Memory B cell (primary cell): ENCODE results near the gene LMBRD1.
"Not testable (repeated sequence)": the region's sequence is repeated elsewhere in the genome, so short reads cannot be mapped to it uniquely, and the experiment has no call there.

ENCODE experiments used
- ATAC-seq: fragments of 150-1000 bp; cut with Tn5 transposase; 2 replicates; pipeline ENCODE4 v1.10.0; 2021; ENCODE audit warnings: low read depth, mild to moderate bottlenecking, moderate library complexity
- DNase-seq, 2 donors: peaks; one replicate each; pipeline ENCODE4 v3.0.0; 2022; ENCODE audit warnings: low spot score in 2 of 2
- H3K27ac Mint-ChIP-seq: one replicate; pipeline ENCODE4 v1.8.0; 2022; ENCODE audit warnings: mild to moderate bottlenecking, moderate library complexity, mixed read lengths
- H3K27me3 Mint-ChIP-seq: one replicate; pipeline ENCODE4 v1.8.0; 2022; ENCODE audit warnings: mixed read lengths
- H3K36me3 Mint-ChIP-seq: one replicate; pipeline ENCODE4 v1.8.0; 2022; ENCODE audit warnings: mild to moderate bottlenecking, mixed read lengths
- H3K4me1 Mint-ChIP-seq: one replicate; pipeline ENCODE4 v1.8.0; 2022; ENCODE audit warnings: mixed read lengths
- H3K4me3 Mint-ChIP-seq: one replicate; pipeline ENCODE4 v1.8.0; 2022; ENCODE audit warnings: mild to moderate bottlenecking, moderate library complexity, mixed read lengths
- H3K9me3 Mint-ChIP-seq: one replicate; pipeline ENCODE4 v1.8.0; 2022; ENCODE audit warnings: mixed read lengths

Gene LMBRD1

DNA sequence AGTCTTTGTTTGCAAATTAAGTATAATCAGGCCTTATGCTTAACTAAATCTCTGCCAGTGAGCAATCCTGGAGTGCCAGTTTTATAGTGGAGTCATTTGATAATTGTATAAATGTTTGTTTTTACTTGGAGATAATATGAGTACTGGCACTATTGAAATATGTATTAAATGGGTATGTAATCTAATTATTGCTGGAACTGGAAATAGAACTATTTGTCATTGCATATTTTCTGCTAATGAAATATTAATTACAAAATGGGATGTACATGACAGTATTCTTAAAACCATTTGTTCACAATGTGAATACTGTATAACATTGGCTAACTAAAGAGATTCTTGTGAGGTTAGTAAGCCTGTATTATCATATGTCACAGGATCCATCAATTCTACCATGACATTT lies 20.5 kb upstream of the LMBRD1 start:
- Mint-ChIP-seq H3K4me3 (no peak overlapping the region), H3K27ac (no peak overlapping the region), H3K27me3 (no peaks in the 10 kb centered on the region), H3K9me3 (no peaks in the 10 kb centered on the region), H3K36me3 (peaks cover 3% of the 10 kb centered on the region), H3K4me1 (peaks cover 37% of the 10 kb centered on the region)
- DNase-seq (no peak), ATAC-seq (no peak)

DNA sequence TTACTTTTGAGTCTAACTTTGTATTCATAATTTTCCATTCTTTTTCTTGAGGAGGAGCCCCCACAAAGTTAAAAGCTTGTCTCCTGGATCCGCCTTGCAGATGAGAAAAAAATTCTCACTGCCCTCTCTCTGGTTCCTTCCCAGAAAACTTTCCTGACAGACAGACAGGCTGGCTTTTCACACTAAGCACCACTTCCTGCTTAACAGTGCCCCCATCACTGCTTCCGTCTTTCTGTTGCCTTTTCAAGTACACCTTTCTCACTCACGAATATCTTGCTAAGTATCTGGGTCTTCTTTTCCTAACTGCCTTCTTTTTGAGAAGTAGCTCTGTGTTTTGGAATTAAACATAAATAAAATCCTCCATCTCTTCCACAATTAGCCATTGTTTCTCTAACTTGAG lies 19.8 kb upstream of the LMBRD1 start:
- Mint-ChIP-seq H3K4me3 (peak overlapping the region; percentile 61), H3K4me1 (peaks cover 43% of the 10 kb centered on the region), H3K9me3 (no peaks in the 10 kb centered on the region), H3K27me3 (no peaks in the 10 kb centered on the region), H3K27ac (peak overlapping the region; percentile 98), H3K36me3 (peaks cover 3% of the 10 kb centered on the region)
- DNase-seq (no peak), ATAC-seq (peak; percentile 57)

DNA sequence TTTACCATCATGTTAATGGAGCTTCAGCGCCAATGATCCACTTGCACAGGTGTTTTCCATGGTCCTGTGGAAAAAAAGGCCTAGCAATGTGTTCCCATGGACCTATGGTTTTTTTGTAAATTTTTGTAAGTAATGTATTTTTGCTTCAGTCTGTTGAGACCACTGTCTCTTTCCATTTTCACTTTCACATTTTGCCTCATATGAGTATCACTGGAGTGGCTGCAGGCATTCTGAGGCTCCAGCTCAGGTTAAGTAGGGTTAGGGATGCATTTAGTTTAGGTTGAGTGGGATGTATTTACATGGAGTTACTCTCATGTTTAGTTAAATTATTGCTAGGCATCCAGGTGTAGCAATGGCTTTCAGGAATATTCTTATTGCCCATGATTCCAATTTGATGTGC lies 19.2 kb upstream of the LMBRD1 start:
- no peaks in the 10 kb centered on the region for H3K27me3 Mint-ChIP-seq
- H3K4me3 Mint-ChIP-seq: peak overlapping the region; percentile 83
- DNase-seq (no peak), ATAC-seq (peak; percentile 57)
- H3K9me3 Mint-ChIP-seq: no peaks in the 10 kb centered on the region
- H3K27ac Mint-ChIP-seq: peak overlapping the region; percentile 98
- H3K4me1 Mint-ChIP-seq: peaks cover 45% of the 10 kb centered on the region
- H3K36me3 Mint-ChIP-seq: peaks cover 3% of the 10 kb centered on the region

DNA sequence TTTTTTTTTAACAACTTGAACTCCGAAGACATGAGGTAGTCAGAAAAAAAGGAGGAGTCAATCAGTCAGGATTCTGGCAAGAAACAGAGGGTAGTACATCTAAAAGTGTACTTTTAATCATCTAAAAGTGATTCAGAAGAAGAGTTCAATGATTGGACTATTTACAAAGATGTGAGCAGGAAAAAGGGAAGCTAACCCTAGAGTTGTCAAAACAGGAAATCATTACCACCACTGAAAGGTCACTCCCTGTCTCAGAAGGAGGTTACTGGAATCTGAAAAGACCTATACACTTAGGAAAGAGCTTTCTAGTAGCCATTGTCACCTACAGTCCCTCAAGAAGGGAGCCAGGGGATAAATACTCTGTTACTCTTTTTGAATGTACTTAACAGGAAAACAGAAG lies 16.7 kb upstream of the LMBRD1 start:
- DNase-seq: no peak
- H3K27me3 Mint-ChIP-seq: no peaks in the 10 kb centered on the region
- H3K36me3 Mint-ChIP-seq: peaks cover 3% of the 10 kb centered on the region
- H3K4me1 Mint-ChIP-seq: peaks cover 52% of the 10 kb centered on the region
- ATAC-seq: peak; percentile 71
- peaks cover 1% of the 10 kb centered on the region for H3K9me3 Mint-ChIP-seq
- peak overlapping the region; percentile 96 for H3K27ac Mint-ChIP-seq
- peak overlapping the region; percentile 65 for H3K4me3 Mint-ChIP-seq

DNA sequence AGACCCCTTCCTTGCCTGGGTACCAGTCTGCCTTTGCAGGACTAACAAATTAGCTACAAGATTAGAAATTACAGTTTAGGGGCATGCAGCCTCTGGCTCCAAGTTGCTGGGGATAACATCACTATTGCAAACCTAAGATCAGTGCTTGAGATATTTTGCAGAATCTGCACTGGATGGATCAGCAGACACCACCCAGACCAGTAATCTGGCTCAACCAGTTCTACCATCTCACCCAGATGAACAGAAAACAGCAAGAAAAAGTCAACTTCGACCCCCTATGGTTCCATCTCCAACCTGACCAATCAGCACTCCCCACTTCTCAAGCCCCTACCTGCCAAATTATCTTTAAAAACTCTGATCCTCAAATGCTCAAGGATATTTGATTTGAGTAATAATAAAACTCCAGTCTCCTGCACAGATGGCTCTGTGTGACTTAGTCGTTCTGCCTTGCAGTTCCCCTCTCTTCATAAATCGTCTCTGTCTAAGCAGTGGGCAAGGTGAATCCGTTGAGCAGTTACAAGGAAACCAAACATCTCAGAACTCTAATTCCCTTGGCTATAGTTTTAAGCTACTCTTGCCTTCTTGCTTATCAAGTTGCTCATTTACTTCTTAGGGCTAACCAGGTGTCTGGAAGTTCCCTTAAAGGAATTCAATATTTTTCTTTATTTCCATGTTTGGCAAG lies 16.1 kb upstream of the LMBRD1 start:
- peaks cover 2% of the 10 kb centered on the region for H3K9me3 Mint-ChIP-seq
- H3K4me3 Mint-ChIP-seq: peak overlapping the region; percentile 65
- no peaks in the 10 kb centered on the region for H3K27me3 Mint-ChIP-seq
- peak; percentile 44 for ATAC-seq
- H3K4me1 Mint-ChIP-seq: peaks cover 55% of the 10 kb centered on the region
- peak overlapping the region; percentile 96 for H3K27ac Mint-ChIP-seq
- no peak for DNase-seq
- peaks cover 5% of the 10 kb centered on the region for H3K36me3 Mint-ChIP-seq

DNA sequence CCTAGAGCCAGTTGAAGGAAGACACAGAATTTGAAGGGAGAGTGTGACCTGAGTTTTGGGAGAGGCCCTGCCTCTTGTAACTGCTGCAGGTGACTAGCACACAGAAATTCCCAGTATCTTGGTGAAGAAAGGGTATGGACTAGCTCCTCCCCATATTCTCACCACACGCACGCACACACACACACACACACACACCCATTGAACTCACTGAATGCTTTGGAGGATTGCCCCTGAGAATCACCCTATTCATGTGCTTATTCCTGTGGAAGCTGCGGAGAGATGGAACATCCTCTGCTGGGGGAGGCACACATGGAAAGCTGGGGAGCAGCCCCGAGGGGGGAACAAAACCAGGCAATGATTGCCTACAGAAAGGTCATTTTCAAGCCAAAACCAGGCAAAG lies 6.2 kb upstream of the LMBRD1 start:
- Mint-ChIP-seq H3K9me3 (no peaks in the 10 kb centered on the region), H3K4me3 (no peak overlapping the region), H3K27ac (no peak overlapping the region), H3K4me1 (peaks cover 2% of the 10 kb centered on the region), H3K27me3 (no peaks in the 10 kb centered on the region), H3K36me3 (no peaks in the 10 kb centered on the region)
- ATAC-seq (no peak), DNase-seq (no peak)

DNA sequence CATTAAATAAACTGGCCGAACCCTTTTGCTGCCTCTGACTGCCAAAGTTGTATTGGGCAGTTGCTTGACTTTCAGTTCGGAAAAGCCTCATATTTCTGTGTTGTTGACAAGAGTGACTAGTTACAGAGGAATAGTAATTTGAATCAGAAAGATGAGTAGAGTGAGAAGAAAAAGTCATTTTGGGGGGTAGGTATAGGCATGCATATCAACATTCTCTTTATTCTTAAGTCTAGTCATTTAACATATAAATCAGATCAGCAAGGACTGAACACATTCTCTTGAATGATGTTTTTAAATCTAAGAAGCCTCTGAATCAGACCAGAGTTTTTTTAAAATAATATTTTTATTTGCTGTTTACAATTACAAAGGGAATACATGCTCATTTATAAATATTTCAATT lies 4.9 kb upstream of the LMBRD1 start:
- Mint-ChIP-seq H3K4me3 (no peak overlapping the region), H3K36me3 (no peaks in the 10 kb centered on the region), H3K9me3 (no peaks in the 10 kb centered on the region), H3K4me1 (peaks cover 12% of the 10 kb centered on the region), H3K27ac (no peak overlapping the region), H3K27me3 (no peaks in the 10 kb centered on the region)
- no peak for ATAC-seq
- no peak for DNase-seq

DNA sequence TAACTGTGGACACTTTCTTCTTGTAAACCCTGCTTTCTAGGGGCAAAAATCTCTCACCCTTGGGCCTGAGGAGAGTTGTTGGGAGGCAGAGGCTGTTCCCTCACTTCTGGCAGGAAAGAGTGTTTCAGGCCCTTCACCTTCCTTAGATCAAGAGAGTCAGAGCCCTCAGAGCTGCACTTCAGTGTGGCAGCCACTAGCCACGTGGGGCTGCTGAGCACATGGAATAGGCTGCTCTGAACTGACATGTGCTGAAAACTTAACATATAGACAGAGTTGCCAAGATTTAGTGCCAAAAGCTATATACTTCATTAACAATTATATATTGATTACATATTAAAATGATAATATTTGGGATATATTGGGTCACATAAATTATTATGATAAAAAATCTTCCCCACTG lies 4.4 kb upstream of the LMBRD1 start:
- no peak for DNase-seq
- no peaks in the 10 kb centered on the region for H3K36me3 Mint-ChIP-seq
- no peak for ATAC-seq
- no peak overlapping the region for H3K27ac Mint-ChIP-seq
- H3K4me1 Mint-ChIP-seq: peaks cover 12% of the 10 kb centered on the region
- H3K4me3 Mint-ChIP-seq: no peak overlapping the region
- no peaks in the 10 kb centered on the region for H3K27me3 Mint-ChIP-seq
- no peaks in the 10 kb centered on the region for H3K9me3 Mint-ChIP-seq

DNA sequence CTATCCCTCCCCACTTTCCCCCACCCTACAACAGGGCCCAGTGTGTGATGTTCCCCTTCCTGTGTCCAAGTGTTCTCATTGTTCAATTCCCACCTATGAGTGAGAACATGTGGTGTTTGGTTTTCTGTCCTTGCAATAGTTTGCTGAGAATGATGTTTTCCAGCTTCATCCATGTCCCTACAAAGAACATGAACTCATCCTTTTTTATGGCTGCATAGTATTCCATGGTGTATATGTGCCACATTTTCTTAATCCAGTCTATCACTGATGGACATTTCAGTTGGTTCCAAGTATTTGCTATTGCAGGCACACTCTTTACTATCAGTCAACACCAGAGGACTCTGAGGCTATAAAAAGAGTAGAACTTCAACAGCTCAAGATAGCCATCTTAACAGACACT lies 2.0 kb upstream of the LMBRD1 start:
- H3K4me3 Mint-ChIP-seq, ATAC-seq, DNase-seq: not testable (repeated sequence)

DNA sequence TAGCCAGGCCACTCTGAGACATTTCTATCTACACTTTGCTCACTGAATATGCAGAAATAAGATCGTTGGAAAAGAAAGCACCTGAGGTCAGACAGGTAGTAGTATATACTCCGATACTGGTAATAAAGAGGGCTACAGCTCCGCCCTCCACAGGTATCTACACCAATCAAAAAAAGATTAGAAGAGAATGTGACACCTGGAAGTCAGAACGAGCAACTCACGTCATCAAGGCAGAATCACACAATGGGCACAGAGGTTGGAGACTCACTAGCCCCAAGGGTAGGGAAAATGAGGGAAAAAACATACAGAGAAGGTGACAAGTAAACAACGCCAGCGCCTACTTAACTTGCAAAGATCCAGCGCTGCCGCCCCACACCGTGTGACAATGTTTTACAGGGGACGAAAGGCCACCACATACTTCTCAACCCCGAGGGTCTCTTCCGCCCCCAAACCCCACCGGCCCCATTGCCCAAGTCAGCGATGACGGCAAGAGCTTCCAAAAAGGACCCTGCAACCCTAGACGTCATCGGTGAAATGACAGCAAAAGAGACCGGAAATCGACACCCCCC lies 653 bp downstream of the LMBRD1 start:
- Mint-ChIP-seq H3K27me3 (no peaks in the 10 kb centered on the region), H3K27ac (peak overlapping the region; percentile 98), H3K36me3 (peaks cover 9% of the 10 kb centered on the region), H3K9me3 (no peaks in the 10 kb centered on the region), H3K4me1 (peaks cover 37% of the 10 kb centered on the region), H3K4me3 (peak overlapping the region; percentile 93)
- peak; percentile 62 for ATAC-seq
- peak in 1 of 2 donors; percentile 63 for DNase-seq

More for the DNA sequence above, 2.0 kb upstream of the LMBRD1 start:
- peaks cover 20% of the 10 kb centered on the region for H3K4me1 Mint-ChIP-seq
- not testable (repeated sequence) for H3K27me3 Mint-ChIP-seq, H3K36me3 Mint-ChIP-seq, H3K27ac Mint-ChIP-seq, H3K9me3 Mint-ChIP-seq

DNA sequence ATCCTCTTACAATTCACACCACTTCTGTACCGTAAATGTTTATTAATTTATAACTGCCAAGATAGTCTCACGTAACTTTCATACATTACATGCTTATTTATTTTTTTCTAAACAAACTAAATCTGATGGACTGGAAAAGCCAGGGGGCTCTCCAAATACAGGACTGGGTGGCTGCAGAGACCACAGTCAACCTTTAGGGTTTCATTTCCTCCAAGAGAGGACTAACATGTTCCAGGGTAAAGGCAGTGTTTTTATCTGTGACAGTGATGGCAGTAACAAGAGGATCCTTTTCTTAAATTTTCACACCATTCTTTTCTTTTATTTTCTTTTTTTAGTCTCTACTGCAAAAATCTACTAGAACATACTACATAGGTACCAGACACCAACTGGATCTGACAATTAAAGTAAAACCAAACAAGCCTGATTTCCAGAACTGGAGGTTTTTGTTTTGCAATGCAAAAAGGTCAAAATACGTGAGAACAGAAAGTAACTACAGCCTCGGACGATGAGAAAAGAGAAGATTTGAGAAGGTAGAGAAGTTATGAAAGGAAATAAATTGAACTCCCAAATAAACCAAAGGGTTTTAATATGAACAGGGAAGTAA lies 1.2 kb downstream of the LMBRD1 start:
- Mint-ChIP-seq H3K9me3 (no peaks in the 10 kb centered on the region), H3K27ac (peak overlapping the region; percentile 98), H3K36me3 (peaks cover 9% of the 10 kb centered on the region), H3K4me3 (peak overlapping the region; percentile 93), H3K4me1 (peaks cover 40% of the 10 kb centered on the region), H3K27me3 (no peaks in the 10 kb centered on the region)
- peak in 1 of 2 donors; percentile 30 for DNase-seq
- peak; percentile 33 for ATAC-seq

DNA sequence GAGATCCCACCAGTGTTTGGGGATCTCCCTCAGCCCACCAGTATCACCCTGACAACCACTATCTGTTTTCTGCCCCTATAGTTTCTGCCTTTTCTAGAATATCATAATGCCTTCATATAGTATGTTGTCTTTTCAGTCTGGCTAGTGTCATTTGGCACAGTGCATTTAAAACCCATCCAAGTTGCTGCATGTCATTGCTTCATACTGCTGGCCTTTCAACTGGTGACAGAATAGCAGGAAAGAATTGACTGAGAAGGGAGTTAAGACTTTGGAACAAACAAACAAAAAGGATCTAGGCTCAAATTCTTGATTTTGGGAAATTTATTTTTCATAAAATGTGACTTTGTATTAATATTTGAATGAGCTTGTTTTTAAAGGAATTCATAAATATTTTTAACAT lies 4.5 kb downstream of the LMBRD1 start:
- Mint-ChIP-seq H3K27me3 (no peaks in the 10 kb centered on the region), H3K36me3 (peaks cover 13% of the 10 kb centered on the region), H3K4me1 (peaks cover 45% of the 10 kb centered on the region), H3K9me3 (no peaks in the 10 kb centered on the region), H3K27ac (peak overlapping the region; percentile 35), H3K4me3 (peak overlapping the region; percentile 68)
- ATAC-seq (no peak), DNase-seq (no peak)

DNA sequence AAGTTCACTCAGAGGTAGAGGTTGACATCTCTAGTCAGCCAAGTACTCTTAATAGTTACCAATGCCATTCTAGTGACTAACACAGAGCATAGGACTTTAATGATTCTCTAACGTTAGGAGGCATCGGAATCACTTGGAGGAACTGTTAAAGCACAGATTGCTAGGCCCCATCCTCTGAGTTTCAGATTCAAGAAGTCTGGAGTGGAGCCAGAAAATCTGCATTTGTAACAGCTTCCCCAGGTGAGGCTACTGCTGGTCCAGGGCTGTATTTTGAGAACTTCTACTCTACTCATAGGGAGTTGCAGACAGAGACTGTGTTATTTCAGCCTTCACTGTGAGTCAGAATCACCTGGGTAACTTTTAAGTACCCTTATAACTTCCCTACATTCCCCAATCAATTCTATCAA lies 5.7 kb downstream of the LMBRD1 start:
- H3K4me3 Mint-ChIP-seq: peak overlapping the region; percentile 29
- peaks cover 41% of the 10 kb centered on the region for H3K4me1 Mint-ChIP-seq
- peaks cover 13% of the 10 kb centered on the region for H3K36me3 Mint-ChIP-seq
- H3K27ac Mint-ChIP-seq: peak overlapping the region; percentile 35
- H3K27me3 Mint-ChIP-seq: no peaks in the 10 kb centered on the region
- no peaks in the 10 kb centered on the region for H3K9me3 Mint-ChIP-seq
- DNase-seq (no peak), ATAC-seq (no peak)

DNA sequence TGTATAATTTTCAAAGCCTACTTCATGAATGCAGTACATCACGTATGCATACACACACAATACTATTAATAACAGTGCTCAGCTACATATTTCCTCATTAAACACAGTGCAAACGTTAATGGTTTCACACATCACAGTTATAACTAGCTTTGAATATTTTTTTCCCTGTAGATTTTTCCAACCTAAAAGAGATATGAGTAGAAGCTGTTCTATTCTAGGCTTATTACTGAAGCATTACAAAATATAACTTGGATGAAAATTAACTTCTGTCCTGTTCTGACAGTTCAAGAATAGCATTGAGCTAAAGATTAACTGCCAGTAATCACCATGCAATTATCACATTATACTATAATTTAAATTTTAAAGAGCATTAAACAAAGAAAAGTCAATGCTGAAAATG lies 6.2 kb downstream of the LMBRD1 start:
- Mint-ChIP-seq H3K36me3 (peaks cover 13% of the 10 kb centered on the region), H3K27ac (peak overlapping the region; percentile 37), H3K27me3 (no peaks in the 10 kb centered on the region), H3K9me3 (no peaks in the 10 kb centered on the region), H3K4me3 (peak overlapping the region; percentile 46), H3K4me1 (peaks cover 44% of the 10 kb centered on the region)
- DNase-seq (no peak), ATAC-seq (no peak)
